Stimulated activated CD4-positive, alpha-beta T cell treated with anti-CD3 and anti-CD28 coated beads, Interleukin-12 subunit alpha, Interleukin-12 subunit beta, amount 100 ng/mL, for 24 hours (primary cell): ENCODE results near the gene S100A12.
A peak's percentile ranks its signal among the peaks of the same experiment; 100 is the strongest.
"Not testable (repeated sequence)": the region's sequence is repeated elsewhere in the genome, so short reads cannot be mapped to it uniquely, and the experiment has no call there.

Source experiments
- DNase-seq, 2 experiments: peaks; one replicate each; pipeline ENCODE4 v3.0.0-alpha.2; 2020; ENCODE audit warnings: low read depth in 2 of 2

S100A12 gene

DNA sequence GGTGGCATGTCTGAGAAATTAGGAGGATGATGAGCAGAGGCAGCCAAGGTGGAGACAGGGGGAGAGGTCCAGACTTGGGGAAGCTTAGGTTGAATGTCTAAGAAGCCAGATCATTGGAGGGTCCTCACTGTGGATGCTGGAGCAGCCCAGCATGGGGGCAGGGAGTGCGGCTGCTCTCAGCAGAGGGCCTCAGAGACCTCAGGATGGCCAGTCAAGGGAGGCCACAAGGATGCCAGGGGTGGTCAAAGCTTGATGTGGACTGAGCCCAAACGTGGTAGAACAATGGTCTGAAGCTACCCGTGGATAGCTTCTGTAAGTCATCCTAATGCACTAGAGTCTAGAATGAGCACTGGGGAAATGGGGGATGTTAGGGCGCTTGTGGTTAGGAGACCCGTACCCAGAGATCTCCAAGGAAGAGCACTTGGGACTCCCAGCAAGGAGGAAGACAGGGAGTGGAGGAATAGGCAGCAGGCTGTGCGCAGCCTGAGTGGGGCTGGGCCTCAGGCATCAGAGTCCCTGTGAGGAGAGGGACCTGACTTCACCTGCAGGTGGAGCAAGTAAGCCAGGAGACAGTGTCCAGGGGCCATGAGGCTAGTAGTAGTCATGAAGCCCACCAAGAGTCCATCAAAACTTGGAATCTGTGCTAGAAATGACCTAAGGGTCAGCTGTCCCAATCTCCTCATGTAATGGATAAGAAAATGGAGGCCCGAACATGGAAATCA, 22.0 kb downstream of the S100A12 start:
- no peak for DNase-seq

GRCh38 chr1:153352523-153352922, 22.9 kb downstream of the S100A12 start:
- peak; percentile 23 to 54 for DNase-seq

GRCh38 chr1:153350321-153350957, 25.0 kb downstream of the S100A12 start:
- DNase-seq: no peak

DNA sequence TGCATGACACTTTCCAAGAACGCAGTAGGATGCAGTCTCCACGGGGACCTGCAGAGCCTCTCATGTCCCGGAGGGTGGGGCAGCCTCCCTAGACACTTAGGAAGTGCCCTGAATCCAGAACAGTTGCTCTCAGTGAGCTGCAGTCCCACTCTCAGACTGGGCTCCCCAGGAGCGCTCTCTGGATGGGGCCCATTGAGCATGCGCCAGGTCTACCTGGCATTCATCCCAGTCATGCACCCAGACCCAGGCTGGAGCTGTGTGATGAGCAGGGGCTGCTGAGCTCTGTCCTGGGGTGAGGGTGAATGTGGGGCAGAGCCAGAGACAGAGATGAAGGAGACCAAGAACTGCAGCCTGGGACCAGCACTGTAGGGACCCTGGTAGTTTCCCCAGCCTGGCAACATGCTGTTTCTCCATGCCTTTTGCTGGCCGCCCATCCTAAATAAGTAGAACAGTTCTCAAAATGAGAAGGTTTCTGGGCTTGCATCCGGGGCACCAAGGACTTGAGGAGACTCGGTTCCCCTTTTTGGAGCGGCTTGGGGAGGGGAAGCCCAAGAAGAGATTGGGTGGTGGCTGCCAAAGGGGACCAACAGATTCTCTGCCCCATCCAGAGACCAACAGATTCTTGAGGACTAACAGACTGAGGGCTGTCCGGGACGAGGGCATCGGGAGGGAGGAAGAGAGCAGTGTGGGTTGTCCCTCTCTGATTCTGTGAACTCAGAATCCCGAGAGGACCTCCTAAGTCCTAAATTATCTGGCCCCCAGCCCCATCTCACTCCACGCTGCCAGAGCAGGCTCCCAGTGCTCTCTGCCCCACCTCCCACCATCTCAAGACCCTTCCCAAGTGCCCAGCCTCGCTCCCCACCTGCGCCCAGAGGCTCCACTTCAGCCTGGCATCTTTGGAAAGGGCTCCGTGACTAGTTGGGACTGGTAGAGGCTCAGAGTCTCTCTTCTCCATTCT, 25.8 kb downstream of the S100A12 start:
- DNase-seq: no peak

DNA sequence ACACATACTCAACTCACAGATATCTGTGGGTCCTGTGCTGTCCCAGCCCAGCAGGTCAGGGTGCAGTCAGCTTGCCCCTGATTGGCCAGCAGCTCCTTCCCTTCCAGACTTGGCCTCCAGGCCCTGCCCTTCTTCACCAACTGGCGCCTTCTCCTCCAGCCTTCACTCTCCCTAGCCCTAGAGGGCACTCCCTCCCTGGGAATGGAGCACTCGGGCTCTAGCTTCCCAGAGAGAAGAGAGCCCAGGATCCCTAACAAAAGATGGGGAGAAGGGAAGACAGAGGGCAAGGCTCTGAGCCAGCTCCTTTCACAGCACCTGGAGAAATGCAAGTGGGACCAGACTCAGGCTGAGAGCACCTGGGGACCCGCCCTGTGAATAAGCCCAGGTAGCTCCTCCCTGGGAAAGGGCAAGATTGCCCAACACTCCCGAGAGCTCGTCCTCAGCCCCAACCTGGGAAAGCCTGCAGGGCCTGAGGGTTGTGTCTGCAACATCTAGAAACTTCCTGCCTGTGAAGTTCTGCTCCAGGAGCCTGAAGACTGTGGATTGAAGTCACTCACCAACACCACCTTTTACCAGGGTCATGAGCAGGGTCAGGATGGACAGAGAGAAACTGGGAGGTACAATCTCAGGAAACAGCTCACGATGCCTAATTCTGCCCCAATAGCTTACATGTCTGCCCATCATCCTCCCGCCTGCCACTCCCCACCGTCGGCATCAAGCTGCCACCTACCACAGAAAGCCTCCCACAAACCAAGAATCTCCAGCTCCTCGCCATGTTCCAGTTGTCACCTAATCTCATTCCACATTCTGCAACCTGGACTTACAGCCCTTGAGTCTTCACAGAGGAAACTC, 26.7 kb downstream of the S100A12 start, which contains the start of gene PGLYRP4:
Gene PGLYRP4, minus strand, starts transcription at position 331 of the 852 bp plus-strand sequence. CDS start 909 bp downstream, outside the sequence.
- no peak for DNase-seq

DNA sequence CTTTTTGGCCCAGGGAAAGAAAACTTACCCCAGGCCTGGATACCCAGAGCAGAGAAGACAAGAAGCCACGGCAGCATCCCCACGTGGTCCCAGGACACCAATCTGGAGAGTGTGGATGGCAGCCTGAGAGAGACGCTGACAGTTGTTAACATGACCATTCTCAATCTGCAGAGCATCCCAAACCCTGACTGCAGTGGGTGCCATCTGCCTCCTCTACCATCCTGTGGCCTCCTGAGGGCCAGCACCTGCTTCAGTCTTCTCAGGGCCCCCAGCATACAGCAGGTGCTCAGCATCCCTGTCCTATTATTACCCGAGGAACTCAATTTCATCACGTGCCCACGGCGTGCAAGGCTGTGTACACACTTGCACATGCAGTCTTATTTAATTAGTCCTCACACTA, 27.6 kb downstream of the S100A12 start:
- no peak for DNase-seq

- not testable (repeated sequence) for DNase-seq
Measured at GRCh38 chr1:153347049-153347448, 28.4 kb downstream of the S100A12 start.

DNA sequence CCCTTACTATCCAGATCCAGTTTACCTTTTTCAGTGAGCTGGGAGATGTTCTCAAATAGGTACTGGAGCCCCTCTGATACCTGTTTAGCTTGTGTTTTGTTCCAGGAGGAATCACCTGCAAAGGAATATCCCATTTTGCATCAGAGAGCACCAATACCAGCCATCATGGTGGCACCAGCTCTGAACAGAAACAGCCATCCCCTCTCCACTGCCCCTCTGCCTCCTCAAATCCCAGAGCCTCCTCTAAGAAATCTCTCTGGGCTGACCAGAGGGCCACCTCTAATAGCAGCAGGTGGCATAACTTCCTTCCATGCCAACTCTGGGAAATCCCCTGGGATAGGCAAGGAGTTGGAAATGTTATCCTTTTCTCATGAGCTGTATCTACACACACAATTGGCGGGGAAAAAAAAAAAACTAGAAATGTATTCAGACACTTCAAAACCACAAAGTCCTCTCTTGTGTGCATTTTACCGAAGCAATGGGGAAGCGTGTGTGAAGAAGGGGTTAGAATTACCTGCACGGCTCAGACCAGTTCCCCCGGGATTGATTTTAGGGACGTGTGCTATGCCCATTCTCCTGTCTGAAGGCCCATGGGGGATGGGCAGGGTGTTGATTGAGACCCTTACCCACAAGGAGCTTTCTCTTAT, 29.2 kb downstream of the S100A12 start:
- DNase-seq: no peak

- DNase-seq: no peak
Measured at GRCh38 chr1:153345187-153346076, 30.0 kb downstream of the S100A12 start.

- DNase-seq: no peak
Measured at GRCh38 chr1:153344718-153345025, 30.7 kb downstream of the S100A12 start.

DNA sequence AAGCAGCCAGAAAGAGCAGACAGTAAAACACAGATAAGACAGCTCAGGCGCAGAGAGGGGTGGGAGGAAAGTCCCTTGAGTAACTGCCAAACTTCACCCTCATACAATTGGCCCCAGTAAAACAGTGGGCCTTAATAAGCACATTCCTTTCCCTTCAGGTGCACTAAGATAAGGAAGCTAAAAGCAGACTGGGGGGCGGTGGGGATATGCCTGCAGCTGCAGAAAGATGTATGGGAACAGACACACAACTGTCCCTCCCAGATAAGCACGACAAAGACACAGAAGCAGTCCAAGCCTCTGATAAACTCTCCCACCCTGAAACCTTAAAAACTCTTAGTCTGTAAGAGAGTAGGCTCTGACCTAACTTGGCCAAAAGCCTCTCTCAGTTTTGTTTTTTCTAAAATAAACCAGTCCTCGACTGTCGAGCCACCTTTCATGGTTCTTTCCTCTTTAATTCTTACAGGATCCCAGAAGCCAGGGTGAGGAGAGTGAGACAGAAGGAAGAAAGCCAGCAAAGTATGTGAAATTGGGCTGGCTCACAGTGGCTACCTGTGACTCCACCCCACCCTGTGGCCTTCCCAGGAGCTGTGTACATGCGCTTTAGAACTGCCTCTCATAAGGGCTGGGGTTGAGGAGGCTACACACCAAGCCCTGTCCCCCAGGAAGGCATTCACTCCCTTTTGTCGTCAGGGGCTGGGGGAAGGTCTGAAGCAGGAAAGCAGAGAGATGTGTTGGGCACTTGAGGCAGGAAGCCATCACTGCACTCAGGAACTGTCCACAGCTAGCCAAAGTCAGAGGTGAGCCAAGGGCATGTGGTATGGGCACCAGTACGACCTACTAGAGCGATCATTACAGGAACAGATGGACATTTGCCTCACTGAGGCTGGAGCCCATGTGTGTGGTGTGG, 31.4 kb downstream of the S100A12 start:
- no peak for DNase-seq

DNA sequence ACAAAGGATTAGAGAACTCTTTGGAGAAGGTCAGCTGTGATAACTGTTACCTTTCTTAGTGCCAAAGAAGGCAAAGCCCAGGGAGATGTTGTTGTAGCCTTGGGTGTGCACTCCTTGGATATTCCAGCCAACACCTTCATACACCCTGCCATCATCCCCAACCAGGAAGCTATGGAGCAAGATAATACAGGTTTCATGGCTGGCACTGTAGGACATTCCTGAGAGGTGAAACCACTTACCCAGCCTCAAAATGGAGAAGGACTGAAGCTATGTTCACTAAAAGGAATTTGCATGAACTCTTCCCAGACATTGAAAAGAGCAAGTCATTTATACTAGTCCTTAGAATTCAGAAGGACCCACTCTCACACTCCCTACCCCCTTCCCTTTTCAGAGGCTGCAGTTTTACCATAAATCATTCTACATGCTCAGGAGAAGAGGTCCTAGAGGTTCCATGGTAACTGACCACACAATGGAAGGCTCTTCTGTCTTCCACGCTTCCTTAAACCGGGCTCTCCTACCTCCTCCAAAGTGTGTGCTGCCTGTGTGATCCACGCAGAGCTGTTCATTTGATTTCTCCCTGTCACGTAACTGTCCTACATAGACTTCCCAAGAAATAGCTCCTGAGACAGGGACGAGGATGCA, 32.3 kb downstream of the S100A12 start:
- DNase-seq: no peak

- DNase-seq: no peak
Measured at GRCh38 chr1:153342178-153342577, 33.2 kb downstream of the S100A12 start.

GRCh38 chr1:153341431-153341934, 33.9 kb downstream of the S100A12 start:
- DNase-seq: no peak

GRCh38 chr1:153340356-153340755, 35.1 kb downstream of the S100A12 start:
- DNase-seq: no peak

DNA sequence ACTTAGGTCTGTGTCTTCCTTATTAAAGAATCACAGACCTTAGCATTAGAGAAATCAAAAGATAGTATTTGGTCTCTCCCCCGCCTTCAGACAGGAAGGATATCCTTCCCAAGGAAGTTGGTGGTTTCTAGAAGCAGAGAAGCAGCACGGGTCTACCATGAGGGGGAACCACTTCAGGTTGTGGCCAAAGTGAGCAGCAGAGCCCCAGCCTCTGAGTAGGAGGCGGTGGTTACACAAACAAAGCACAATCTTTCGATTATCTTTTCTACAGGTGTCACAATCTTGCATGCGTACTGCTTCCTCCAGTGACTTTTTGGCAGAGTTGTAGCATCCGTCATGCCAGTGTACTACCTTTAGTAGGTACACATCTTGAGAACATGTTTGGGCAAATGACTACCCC, 35.6 kb downstream of the S100A12 start:
- DNase-seq: no peak

DNA sequence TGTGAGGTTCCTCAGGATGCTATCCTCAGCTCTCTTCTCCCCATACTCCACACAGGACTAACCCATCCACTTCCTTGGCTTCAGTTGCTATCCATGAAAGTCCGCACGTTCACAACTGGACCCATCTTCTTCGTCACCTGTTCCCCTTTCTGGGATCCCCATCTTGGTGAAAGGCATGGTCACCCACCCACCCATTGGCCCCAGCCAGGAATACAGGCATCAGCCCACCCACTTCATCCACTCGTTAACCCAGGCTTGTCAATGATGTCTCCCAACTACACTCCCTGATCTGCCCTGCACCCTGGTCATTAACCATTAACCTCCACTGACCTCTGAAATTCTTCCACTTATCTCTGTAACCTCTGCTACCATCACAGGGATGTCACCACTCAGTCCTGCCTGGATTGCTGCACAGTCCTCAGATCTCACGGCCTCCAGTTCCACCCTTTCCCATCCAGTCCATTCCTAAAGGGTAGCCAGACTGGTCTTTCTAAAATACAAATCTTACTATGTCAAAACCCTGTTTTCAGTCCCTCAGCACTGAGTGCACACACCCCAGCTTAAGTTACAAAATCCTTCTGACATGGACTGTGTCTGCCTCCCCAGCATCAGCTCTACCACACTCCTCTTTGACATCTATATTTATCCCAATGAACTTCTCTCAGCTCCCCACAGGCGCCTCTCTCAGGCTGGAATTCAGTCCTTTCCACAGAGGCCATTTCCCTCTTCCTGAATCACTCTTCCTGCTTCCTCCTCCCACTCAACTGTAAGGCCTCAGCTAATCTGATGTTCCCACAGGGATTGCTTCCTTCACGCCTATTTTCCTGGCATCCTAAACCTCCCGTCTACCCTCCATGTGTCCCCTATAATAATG, 37.2 kb downstream of the S100A12 start:
- no peak for DNase-seq
